GM13977 (cell line): ENCODE results near the gene SNTA1.

Experiments used
- DNase-seq: peaks from one replicate; pipeline ENCODE4 v3.0.0; 2012; ENCODE audit warnings: low spot score
- in situ Hi-C: fragments of 300-500 bp; cut with MboI; formaldehyde crosslinking; loops from one replicate; pipeline ENCODE4 v1.12.0; 2022; ENCODE audit warnings: low sequenced_read_pairs, low pct_unique_long_range_greater_than_20kb, mixed read lengths, inconsistent platforms; ENCODE audit not compliant: unreplicated experiment
- TF ChIP-seq, protein P1 (sequence below): IDR thresholded peaks from 2 replicates; pipeline ENCODE4 v1.5.1; 2012; ENCODE audit warnings: mild to moderate bottlenecking, control low read depth; ENCODE audit not compliant: insufficient read depth; ENCODE audit errors: extremely low read depth, missing control alignments

The SNTA1 gene

DNA sequence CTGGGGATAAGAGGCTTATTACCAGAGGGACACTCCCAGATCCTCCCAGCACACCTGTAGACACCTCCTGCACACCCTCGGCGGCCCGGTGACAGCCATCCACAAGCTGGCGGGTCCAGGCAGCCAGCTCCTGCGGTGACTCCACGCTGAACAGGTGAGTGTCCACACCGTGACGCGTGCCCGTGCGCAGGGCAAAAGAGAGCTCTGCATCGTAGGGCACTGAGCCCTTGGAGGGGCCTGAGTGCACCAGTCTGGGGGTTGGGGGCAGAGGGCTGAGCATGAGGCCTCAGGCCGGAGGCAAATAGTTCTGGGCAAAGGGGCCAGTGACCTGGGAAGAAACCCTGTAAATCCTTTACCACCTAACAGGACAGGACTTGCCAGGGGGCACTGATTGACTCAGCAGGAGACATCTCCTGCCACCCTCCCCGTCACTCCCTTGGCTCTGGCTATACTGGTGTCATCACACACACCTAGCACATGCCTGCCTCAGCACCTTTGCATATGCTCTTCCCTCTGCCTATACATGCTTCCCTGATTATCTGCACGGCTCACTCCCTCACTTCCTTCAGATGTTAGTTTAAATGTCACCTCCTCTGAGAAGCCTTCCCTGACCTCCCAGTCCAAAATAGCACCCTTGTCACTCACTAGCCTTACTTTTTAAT is 33.4 kb downstream of the SNTA1 start:
- DNase-seq, result no peak
- TF ChIP-seq, protein P1, sequence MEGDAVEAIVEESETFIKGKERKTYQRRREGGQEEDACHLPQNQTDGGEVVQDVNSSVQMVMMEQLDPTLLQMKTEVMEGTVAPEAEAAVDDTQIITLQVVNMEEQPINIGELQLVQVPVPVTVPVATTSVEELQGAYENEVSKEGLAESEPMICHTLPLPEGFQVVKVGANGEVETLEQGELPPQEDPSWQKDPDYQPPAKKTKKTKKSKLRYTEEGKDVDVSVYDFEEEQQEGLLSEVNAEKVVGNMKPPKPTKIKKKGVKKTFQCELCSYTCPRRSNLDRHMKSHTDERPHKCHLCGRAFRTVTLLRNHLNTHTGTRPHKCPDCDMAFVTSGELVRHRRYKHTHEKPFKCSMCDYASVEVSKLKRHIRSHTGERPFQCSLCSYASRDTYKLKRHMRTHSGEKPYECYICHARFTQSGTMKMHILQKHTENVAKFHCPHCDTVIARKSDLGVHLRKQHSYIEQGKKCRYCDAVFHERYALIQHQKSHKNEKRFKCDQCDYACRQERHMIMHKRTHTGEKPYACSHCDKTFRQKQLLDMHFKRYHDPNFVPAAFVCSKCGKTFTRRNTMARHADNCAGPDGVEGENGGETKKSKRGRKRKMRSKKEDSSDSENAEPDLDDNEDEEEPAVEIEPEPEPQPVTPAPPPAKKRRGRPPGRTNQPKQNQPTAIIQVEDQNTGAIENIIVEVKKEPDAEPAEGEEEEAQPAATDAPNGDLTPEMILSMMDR, result no peak
- in situ Hi-C loops, result no loop called here

DNA sequence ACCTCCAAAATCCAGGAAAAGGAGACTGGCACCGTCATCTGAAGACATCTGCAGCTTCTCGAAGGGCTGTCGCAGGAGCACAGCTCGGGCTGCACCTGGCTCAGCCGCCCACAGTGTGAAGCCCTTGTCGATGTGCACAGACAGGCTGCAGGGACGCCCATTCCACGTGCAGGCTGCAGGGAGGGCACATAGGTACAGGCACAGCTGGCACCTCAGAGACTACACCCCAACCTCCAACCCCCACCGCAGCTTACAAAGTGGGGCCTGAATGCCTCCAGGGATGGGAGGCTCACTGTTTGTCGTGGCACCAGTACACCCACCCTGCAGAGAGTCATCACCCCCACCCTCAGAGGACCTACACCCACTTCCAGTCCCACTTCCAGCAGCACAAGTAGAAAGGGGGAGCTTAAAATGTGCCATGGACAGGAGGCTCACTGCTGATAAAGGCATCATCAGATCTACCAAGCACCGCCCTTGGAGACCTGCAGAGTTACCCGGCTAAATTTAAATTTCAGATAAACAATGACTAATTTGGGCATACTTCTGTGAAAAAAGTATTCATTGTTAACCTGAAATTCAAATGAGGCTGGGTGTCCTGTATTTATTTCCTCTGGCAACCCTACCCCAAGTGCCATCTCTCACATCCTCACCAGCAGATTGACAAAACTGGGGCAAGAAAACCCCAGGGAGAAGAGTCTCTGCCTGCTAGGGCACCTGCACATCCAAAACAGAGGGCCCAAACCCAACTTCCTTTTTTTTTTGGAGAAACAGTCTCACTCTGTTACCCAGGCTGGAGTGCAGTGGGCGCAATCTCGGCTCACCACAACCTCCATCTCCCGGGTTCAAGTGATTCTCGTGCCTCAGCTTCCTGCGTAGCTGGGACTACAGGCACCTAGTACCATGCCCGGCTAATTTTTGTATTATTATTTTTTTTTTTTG is 34.6 kb downstream of the SNTA1 start:
- in situ Hi-C loops, result no loop called here
- TF ChIP-seq, protein P1, result no peak
- DNase-seq, result no peak

DNA sequence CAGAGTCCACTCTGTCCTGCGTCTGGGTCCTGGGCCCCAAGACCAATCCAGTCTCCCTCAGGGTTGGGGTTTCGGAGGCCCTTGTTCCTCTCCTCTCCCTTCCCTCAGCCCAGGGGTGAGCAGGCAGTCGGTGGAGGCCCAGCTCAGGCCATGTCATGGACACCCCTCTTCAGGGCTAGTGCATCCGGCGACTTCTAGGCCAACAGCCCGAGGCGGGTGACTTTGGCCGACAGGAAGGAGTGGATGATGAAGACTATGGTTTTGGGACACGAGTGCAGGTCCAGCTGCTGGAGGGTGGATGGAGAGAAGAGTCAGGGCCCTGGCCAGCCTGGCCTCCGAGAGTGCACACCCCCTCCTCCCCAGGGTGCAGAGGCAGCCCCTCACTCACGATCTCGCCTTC is 35.2 kb downstream of the SNTA1 start:
- TF ChIP-seq, protein P1, result no peak
- no peak for DNase-seq
- in situ Hi-C loops, result no loop called here

DNA sequence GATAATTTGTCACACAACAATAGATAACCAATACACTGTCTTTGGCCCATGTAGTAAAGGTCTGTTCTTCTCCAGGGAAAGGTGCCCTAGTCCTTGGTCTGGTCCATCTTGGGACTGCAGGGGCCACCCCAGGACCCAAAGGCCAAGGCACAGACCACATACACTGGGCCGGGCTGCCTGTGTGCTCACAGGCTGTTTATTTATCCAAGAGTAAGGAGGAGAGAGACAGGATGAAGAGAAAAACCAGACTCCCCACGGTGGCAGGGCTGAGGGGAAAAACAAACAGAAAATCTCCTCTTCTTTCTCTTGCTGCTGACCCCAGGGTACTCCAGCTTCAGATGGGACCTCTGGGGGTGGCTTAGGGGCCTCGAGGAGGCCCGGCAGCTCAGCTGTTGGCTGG is 35.8 kb downstream of the SNTA1 start:
- in situ Hi-C loops, result no loop called here
- no peak for DNase-seq
- TF ChIP-seq, protein P1, result no peak

DNA sequence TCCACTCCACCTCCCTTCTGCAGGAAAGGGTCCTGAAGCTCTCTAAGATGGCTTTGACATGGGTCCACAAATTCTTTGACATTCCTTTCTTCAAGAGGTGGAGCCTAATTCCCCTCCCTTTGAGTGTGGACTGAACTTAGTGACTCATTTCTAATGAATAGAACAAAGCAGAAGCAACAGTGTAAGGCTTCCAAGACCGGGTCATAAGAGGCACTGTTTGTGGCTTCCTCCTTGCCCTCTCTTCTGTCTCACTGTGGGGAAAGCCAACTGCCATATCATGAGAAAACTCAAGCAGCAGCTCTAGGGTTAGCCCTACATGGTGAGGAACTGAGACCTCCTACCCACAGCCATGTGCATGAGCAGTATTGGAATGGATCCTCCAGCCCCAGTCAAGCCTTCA is 36.3 kb downstream of the SNTA1 start:
- TF ChIP-seq, protein P1, result no peak
- in situ Hi-C loops, result no loop called here
- DNase-seq, result no peak

DNA sequence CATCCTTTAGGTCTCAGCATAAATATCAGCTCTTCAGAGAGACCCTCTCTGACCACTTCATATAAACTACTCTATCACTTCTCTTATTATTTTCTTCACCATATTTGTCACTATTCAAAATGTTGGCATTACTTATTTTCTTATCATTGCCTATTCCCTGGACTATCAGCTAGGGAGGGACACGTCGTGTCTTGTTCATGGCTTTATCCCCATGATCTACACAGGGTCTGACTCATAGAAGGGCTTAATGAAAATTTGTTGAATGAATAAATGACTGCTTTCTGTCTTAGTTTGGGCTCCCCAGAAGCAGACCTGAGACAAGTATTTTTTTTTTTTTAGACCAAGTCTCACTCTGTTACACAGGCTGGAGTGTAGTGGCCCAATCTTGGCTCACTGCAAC is 39.3 kb downstream of the SNTA1 start:
- in situ Hi-C loops, result no loop called here
- TF ChIP-seq, protein P1, result no peak
- no peak for DNase-seq
